Measurements from ENCODE around the gene WIPF1.

Gene WIPF1

GRCh38 chr2:174600349-174600748, 2.7 kb upstream of the WIPF1 start:
- no peak for TF ChIP-seq CTCF (IDR thresholded peaks at IDR 0.05; ENCODE audit: insufficient read depth, low read depth, low read length, missing control alignments)
- no peak overlapping the region for H3K4me3 ChIP-seq (ENCODE audit: low read length)
- no peak for DNase-seq (ENCODE audit: low read depth)

GRCh38 chr2:174599310-174599921, 1.8 kb upstream of the WIPF1 start:
- no peak for TF ChIP-seq CTCF (IDR thresholded peaks at IDR 0.05; ENCODE audit: insufficient read depth, low read depth, low read length, missing control alignments)
- DNase-seq (ENCODE audit: low read depth), result no peak
- H3K4me3 ChIP-seq (ENCODE audit: low read length), result no peak overlapping the region

GRCh38 chr2:174597009-174597344, 627 bp downstream of the WIPF1 start:
- TF ChIP-seq CTCF (IDR thresholded peaks at IDR 0.05; ENCODE audit: insufficient read depth, low read depth, low read length, missing control alignments), result no peak
- no peak for DNase-seq (ENCODE audit: low read depth)
- H3K4me3 ChIP-seq (ENCODE audit: low read length), result no peak overlapping the region

GRCh38 chr2:174595891-174596397, 1.7 kb downstream of the WIPF1 start:
- DNase-seq (ENCODE audit: low read depth), result no peak
- no peak overlapping the region for H3K4me3 ChIP-seq (ENCODE audit: low read length)
- TF ChIP-seq CTCF (IDR thresholded peaks at IDR 0.05; ENCODE audit: insufficient read depth, low read depth, low read length, missing control alignments), result no peak

- TF ChIP-seq CTCF (IDR thresholded peaks at IDR 0.05; ENCODE audit: insufficient read depth, low read depth, low read length, missing control alignments), result no peak
- DNase-seq (ENCODE audit: low read depth), result no peak
- no peak overlapping the region for H3K4me3 ChIP-seq (ENCODE audit: low read length)
Measured at GRCh38 chr2:174595116-174595809, 2.3 kb downstream of the WIPF1 start.

- H3K4me3 ChIP-seq (ENCODE audit: low read length), result no peak overlapping the region
- no peak for TF ChIP-seq CTCF (IDR thresholded peaks at IDR 0.05; ENCODE audit: insufficient read depth, low read depth, low read length, missing control alignments)
Measured at GRCh38 chr2:174594456-174594855, 3.1 kb downstream of the WIPF1 start.

More at GRCh38 chr2:174594456-174594855, 3.1 kb downstream of the WIPF1 start:
- DNase-seq (ENCODE audit: low read depth), result no peak
